GM21526 (cell line): ENCODE data around the gene SMARCA1.

Experiments
- ATAC-seq: cut with Tn5 transposase; IDR thresholded peaks from one replicate; pipeline ENCODE4 v1.9.1; 2021; ENCODE audit warnings: moderate library complexity; ENCODE audit not compliant: unreplicated experiment, low FRiP score

The SMARCA1 gene

DNA sequence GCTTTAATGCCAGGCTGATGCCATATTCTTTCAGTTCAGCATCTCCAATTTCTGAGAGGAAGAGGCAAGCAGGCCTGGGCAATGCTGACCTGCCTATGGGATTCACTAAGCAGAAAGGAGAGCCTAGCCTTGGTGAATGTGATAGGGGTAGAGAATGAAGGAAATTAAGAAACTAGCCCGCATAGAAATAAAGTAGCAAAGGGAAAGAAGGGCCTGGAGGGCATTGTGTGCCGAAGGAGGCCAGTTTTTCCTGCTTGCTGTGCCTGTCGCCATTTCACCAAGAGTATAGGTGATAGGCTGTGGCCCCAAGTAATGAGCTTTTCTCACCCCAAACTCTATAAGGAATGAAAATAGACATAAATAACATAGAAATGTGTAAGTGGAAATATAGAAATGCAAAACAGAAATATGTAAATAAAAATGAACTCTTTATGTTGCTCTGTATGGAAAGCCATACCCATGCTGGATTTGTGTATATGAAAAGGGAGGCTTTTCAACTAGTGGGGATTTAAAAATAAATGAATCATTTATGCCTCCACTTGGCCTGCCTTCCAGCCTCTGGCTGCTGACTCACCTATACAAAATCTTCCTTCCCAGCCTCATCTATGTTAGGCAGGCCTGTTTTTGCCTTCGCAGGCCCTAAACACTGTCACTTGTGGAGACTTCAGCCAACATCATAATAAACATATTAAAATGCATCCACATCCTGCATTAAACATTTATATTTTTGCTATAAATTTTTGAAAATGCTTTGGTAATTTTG lies 11.7 kb upstream of the SMARCA1 start:
- ATAC-seq = no peak

DNA sequence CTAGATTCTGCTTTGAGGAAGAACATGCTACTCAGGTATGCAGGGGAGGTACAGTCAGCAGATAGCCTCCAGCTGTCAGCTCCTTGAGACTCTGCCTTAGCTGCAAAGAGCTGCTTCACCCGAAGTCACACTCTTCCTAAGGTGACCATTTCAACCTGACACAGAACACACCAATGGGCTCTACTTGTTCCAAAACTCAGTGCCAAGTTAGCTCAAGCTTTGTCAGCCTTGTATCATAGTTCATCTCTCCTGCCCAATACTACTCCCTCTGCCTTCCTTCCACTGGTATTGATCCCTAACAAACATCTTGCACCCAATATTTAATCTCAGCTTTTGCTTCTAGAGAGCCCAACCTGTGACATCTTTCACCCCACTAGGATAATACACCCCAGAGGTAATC lies 7.8 kb upstream of the SMARCA1 start:
- ATAC-seq = no peak

DNA sequence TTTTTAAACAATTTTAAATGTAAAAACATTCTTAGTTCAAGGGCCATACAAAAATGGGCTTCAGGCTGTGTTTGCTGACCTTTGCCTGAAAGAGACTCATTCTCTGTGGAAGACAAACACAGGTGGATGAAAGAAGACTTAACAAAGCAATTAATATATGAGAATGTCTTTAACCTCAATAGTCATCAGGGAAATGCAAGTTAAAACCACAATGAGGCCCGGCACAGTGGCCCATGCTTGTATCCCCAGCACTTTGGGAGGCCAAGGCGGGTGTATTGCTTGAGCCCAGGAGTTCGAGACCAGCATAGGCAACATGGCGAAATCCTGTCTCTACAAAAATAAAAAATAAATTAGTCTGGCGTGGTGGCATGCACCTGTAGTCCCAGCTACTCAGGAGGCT lies 7.1 kb upstream of the SMARCA1 start:
- no peak for ATAC-seq

DNA sequence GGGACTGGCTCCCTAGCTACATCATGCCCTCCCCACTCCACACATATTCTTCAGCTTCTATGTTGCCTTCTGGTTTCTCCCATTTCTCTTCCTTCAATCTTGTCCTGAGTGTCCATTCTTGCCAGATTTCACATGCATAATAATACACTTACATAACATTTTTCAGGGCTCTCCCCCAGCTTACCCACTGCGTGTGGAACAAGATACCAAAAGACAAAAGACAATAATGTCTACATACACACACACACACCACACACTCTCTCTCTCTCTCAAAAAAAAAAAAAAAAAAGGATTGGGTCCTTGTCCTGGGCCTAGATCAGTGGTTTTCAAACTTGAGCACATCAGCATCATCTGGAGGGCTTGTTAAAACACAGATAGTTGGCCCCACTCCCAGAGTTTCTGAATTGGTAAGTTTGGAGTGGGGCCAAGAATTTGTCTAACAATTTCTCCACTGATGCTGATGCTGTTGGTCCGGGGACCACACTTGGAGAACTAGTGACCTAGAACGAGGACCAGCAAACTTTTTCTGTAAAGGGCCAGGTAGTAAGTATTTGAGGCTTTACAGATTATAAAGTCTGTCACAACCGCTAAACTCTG lies 6.5 kb upstream of the SMARCA1 start:
- no peak for ATAC-seq

DNA sequence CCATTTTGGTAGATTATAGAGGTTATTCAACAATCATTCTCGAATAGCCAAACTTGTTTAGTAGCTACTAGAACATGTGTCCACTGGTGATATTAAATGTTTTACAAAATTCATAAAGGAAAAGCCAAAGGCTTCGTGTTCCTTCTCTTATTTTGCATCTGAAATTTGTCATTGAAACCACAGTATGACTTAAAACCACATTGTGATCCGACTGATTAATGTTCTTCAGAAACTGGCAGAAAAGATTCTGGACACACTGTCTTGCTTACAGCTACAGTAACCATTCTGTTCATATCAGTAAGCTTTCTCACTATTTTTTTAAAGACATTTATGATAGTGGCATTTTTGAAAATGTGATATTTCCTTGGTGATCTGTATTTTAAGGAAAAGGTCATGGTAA lies 2.6 kb upstream of the SMARCA1 start:
- no peak for ATAC-seq

DNA sequence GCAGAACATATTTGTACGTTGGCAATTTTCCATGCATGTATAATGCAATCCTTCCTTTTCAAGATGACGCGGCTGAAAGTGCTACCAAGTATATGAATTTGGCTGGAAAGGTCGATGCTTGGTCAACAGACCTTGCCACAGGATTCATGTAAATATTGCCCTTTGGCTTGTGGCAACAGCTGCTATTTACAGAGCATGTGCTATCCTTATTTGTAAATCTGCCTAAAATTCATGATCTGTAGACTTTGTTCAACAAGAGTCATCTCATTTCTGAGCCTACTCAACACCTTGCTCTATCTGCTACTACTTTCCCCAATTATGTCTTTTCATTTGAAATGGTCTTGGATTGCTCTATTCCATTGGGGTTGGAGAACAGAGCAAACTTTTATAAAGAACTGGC lies 1.9 kb upstream of the SMARCA1 start:
- no peak for ATAC-seq

DNA sequence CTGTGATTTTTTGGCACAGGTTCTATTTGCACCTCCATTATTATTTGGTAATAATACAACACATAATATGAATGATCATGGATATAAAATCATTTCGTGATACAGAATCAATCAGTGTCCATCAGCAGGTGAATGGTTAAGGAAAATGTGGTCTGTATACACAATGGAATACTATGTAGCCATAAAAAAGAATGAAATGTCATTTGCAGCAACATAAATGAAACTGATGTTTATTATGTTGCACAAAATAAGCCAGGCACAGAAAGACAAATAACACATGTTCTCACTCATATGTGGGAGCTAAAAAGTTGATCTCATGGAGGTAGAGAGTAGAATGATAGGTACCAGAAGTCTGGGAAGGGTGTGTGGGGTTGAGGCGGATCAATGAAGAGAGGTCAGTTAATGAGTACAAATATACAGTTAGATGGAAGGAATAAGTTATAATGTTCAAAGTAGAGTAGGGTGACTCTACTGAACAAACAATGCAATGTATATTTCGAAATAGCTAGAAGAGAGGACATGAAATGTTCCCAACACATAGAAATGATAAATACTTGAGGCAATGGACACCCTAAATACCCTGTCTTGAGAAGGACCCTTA lies 1.1 kb upstream of the SMARCA1 start:
- ATAC-seq = no peak

DNA sequence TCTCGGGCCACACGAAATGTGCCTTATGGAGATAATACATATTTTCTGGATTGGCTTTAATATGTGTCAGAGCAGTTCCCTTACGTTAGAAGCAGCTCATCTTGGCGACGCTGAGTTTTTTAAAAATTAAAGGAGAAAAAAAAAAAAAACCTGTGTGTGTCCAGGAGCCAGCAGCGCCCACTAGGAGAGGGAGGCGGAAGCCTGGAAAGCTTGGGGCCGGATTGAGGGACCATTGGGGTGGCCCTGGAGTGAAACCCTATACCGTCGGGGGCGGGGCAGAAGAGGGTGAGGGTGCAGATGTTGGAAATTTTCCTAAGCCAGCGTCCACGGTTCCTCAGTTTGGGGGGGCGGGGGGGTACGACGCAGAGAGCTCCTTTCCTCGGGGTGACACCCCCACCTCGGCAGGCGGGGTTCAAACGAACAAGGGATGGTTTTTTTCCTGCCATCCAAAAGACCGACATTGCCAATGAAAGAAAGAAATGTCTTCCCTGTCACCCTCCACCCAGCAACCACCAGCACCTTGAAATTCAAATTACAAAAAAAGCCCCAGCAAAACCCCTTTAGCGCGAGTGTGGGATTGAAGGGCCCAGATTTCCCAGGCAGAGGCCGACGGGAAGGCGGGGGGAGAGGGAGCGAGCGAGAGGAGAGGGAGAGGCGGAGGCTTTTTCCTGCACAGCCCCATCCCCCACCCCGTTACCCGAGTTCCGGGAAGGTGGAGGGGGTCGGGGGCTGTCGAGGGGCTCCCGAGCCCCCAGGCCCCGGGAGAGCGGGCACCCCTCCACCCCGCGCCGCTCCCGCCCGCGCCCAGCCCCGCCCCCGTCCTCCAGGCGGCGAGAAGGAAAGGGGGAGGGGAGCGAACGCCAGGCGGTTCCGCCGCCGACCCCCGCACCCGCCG lies 859 bp downstream of the SMARCA1 start:
- no peak for ATAC-seq

DNA sequence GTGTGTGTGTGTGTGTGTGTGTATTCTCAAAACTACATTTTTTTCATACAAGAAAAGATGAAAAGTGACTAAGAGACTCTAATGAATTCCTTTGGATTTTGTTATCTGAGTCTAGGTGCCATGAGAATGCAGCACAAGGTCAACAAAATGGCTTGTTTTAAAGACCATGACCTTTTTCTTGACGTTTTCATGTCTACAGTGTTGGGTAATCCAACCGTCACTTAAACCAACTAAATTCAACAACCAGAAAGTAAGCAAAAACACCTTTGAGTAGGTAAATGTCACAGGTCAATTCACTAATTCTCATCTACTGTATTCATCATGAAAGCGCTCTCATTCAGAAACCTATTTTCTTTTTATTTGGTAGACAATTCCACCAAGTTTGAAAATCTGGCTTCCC lies 3.1 kb downstream of the SMARCA1 start:
- ATAC-seq = no peak

DNA sequence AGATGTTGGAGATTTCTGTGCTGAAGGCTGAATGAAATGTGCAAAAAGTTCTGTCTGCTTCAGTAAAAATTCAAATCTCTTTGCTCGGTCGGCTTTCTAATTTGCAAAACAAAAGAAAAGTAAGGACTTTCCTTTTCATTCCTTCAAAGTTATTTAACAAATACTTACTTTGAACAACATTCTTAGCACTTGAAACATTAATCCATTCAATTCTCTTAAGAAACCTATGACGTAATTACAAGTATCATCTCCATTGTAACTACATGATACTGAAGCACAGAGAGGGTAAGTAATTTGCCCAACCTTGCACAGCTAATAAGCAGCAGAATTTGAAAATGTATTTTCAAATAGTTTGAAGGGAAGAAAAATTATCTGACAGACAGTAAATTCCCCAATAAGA lies 6.9 kb downstream of the SMARCA1 start:
- no peak for ATAC-seq

DNA sequence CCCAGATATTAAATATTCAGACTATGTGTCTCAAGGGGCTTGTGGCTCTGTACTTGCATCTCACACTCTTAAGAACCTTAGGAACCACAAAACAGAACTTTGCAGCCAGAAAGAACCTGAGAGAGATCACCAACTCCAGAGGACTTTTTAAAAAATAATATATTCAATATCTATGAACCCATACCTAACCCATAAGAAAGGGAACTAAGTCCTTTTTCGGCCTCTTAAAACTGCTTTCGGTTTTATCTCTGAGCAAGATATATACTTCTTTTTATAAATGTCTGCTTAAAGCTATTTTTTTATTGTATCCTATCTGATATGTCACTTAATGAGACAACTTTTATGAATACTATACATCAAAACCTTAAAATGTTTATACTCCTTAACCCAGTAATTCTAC lies 10.9 kb downstream of the SMARCA1 start:
- ATAC-seq = no peak

DNA sequence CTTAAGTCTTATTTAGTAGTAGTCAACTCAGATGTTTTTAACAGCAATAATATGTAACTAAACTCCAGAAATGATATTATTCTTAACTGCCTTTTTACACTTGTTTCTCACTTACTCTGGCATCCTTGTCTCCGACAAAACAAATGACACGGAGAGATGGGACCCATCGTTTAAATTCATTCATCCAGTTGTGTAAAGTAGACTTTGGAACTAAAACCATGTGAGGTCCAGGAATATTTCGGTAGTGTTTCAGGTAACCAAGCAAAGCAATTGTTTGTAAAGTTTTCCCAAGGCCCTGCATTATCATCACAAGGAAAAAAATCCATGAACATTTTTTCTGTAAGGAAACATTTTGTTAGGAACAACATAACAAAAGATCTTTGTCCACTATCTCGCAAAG lies 11.6 kb downstream of the SMARCA1 start:
- ATAC-seq = no peak

DNA sequence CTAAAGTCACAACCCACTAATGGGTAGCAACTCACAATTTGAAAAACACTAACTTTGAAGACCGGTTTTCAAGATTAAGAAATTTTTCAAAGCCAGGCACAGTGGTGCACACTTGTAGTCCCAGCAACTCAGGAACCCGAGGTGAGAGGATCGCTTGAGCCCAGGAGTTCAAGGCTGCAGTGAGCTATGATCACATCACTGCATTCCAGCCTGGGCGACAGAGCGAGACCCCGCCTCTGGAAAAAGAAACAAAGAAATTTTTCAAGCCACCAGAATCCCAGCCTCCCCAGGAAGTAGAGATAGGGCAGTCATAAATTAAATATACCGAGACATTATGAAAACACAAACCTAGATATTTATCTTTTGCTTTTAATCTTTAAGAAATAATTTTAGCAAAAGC lies 13.0 kb downstream of the SMARCA1 start:
- ATAC-seq = no peak

DNA sequence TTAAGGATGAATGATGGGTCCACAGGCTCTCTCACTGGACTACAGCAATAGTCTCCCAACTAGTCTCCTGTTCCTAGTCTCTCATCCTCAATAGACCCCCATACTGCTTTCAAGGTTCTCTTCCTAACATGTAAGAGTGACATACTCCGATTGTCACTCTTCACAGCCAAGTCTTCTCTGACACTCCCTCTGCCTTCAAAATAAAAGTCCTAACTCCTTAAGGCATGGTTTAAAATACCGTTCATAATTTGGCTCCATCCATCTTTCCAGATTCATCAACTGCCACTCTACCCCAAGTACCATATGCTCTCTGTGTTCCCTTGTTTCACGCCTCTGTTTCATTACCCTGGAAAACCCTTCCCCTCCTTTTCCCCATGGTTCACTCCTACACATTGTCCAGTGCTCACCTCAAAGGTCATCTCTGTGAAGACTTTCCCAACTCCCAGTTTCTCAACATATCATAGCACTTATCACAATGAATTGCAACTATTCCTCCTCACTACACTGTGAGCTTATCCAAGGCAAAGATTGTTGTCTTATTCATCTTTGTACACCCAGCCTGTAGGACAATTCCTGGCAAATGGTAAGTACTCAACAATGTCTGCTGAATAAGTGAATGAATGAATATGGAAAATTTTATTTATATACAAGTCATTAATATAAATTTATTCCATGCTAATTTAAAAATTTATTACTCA lies 26.0 kb downstream of the SMARCA1 start:
- no peak for ATAC-seq

DNA sequence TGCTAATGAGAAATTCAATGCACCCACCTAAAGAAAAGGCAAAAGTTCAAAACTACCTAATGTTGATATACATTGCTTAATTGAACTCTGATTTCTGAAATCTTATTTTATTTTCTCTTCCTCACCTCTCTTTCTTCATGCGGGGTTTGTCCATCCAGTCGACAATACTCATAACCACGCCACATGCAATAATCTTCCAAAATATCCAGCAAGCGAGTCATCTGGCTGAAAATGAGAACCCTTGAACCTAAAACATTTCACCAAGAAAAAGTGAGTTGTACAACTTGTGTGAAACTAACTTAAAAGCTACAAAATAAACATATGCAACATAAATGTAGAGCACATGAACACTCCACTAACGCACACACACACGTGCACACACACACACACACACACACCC lies 26.7 kb downstream of the SMARCA1 start:
- no peak for ATAC-seq

DNA sequence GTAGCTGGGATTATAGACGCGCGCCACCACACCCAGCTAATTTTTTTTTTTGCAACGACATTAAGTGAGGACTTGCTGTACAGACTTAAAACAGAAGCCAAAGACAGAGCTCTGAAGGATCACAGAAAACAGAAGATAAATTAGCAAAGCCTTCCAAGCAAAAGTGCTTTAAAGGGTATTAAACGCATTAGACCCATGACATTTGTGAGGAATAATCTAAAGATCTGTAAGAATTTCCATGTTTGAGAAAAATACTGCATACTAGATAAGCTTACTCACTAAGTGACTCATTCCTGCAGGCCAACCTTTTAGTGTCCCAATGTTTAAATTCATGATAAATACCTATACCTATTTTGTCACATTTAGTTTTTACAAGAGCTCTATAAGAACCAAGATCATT lies 27.4 kb downstream of the SMARCA1 start:
- no peak for ATAC-seq

DNA sequence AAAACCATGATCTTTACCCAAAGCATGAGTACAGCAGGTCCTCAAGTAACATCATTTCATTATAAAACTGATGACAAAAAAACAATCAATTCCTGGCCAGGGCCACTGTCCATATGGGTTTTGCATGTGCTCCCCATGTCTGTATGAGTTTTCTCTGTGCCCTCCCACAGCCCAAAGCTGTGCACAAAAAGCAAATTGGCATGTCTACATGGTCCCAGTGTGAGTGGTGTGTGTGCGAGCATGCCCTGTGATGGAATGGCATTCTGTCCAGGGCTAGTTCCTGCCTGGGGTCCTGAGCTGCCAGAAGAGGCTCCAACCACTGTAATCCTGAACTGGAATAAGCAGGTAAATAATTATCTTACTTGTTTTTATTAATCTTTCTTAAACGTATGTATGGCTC lies 28.4 kb downstream of the SMARCA1 start:
- no peak for ATAC-seq

DNA sequence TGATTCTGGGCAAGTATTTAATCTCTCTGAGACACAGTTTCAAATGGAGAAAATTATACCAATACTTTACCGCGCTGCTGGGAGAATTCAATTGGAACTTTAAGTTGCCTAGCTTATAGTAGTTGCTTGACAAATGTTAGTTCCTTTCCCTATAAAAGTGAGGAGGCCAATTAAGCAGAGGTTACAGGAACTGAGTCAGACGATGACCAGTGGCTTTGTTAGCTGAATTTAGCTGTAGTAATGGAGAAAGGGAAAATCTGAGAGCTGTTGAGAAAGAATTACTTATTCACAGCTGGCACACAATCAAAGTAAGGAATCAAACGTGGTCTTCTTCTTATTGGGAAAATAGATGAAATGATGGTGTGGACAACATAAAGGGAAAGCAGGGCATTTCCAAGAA lies 29.6 kb downstream of the SMARCA1 start:
- no peak for ATAC-seq

DNA sequence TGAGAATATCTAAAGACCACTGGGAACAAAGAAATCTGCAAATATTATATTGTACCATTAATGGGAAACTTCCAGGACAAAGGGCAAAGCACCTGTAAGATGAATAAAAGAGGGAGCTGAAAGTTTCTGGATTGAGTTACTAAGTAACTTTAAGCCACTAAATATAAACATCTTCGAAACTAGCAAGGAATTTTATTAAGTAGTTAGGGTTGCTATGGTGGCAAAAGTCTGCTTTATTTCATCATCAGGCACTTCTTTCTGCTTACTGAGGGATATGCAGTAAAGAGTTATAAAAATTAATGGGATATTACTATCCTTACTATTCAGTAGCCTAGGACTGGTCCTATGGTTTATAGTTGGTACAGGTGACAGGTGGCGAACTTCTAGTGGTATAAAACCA lies 33.0 kb downstream of the SMARCA1 start:
- ATAC-seq = no peak

DNA sequence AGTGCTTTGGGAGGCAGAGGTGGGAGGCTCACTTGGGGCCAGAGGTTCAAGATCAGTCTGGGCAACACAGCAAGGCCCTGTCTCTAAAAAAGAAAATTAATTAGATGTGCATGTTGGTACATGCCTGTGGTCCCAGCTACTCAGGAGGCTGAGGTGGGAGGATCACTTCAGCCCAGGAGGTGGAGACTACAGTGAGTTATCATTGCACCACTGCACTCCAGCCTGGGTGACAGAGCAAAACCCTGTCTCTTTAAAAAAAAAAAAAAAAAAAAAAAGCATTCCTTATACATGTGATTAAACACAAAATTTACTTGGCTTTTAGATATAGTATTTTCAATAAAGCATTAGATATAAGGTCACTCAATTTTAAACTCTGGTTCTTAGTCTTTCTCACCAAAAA lies 34.9 kb downstream of the SMARCA1 start:
- no peak for ATAC-seq

DNA sequence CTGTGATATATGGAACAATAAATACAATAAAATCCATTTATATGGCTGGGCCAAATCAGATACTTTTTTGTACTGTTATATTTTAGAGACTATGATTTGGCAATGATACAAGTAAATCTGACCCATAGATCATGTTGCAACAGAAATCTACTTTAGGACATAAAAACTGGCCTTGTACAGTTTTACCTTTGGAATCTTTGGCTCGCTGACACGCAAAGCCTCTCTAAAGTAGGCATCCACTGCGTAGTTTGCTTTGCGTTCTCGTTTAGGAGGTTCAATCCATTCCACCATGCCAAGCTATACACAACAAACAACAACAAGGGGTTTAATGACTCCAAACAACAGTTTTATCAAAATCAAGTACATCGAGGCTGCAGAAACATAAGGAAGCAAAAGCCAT lies 42.4 kb downstream of the SMARCA1 start:
- no peak for ATAC-seq
